HG03354 (cell line): ENCODE results near the gene TK2.
"Not testable (repeated sequence)": the region's sequence is repeated elsewhere in the genome, so short reads cannot be mapped to it uniquely, and the experiment has no call there.

Source experiments
- ATAC-seq: cut with Tn5 transposase; IDR thresholded peaks from one replicate; pipeline ENCODE4 v1.9.1; 2021; ENCODE audit warnings: mild to moderate bottlenecking; ENCODE audit not compliant: unreplicated experiment, poor library complexity, severe bottlenecking

TK2 gene

DNA sequence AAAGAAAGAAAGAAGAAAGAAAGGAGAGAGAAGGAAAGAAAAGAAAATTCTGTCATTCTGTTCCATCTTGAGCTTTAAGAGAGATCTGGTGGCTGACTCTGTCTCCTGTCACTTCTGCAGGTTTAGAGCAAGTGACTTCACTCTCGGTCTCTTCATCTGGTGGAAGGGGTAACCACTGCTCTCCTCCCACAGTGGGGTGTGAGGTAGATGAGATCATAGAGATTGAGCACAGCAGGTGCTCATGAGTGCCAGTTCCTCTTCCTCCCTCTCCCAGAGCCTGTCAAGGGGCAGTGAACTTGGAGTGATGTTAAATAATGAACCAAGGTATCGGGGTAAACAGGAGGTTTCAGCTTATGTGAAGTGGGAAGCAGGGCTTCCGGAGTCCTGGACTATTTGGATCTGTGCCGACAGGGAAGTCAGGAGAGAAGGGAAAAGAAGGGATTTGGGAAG, 75.1 kb downstream of the TK2 start:
- ATAC-seq = peak; percentile 86

DNA sequence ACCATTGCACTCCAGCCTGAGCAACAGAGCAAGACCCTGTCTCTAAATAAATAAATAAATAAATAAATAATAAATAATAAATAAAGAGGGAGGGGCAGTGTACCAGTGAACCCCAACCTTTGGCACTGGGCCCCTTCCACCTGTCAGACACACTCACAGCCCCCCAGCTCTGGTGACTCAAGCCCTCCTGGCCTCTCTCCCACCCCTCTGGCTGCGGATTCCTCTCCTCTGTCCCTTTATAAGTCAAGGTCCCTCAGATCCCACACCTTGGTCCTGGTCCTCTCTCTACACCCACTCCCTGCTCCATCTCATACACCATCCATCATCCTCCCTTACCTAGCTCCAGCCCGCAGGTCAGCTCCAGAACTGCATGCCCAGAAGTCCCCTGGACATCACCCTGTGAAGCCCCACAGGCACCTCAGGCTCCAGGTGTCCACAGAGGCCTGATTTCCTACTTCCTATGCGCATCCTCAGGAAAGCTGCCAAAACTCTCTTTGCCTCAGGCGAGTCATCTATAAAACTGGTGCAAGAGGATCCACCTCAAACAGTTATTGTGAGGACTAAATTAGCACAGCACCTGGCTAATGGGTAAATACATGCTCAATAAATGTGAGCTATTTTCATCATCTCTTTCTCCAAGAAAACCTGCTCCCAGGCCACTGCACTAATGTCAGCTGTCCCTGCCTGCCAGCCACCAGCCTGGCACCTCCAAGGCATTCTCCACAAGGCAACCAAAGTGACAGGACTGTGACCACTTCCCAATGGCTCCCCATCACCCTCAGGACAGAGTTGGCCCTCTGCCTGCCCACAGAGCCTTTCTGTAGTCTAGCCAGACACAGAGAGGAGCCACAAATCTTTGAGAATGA, 76.0 kb downstream of the TK2 start:
- ATAC-seq = no peak

DNA sequence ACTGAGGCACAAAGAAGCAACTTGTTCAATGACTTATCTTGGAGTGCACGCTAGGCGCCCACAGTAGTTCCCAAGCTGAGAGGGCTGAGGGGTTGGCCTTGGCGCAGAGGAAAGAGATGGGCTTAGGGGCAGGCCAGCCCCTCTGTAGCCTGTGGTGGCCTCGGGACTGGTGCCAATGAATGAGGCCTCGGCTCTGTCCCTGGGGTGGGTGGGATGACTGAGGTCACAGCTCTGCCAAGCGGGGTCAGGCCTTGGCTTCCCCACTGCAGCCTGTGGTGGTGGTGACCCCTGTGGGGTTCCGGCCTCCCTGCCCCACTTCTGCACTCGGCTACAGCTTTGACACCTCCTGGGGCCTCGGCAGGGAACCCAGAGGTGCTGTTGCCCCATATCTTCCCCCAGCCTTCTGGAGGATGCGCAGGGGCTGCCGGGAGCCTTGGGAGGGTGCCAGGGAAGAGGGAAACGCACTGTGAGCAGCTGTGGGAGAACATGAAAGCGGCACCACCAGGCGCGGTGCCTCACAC, 76.8 kb downstream of the TK2 start:
- ATAC-seq = no peak

DNA sequence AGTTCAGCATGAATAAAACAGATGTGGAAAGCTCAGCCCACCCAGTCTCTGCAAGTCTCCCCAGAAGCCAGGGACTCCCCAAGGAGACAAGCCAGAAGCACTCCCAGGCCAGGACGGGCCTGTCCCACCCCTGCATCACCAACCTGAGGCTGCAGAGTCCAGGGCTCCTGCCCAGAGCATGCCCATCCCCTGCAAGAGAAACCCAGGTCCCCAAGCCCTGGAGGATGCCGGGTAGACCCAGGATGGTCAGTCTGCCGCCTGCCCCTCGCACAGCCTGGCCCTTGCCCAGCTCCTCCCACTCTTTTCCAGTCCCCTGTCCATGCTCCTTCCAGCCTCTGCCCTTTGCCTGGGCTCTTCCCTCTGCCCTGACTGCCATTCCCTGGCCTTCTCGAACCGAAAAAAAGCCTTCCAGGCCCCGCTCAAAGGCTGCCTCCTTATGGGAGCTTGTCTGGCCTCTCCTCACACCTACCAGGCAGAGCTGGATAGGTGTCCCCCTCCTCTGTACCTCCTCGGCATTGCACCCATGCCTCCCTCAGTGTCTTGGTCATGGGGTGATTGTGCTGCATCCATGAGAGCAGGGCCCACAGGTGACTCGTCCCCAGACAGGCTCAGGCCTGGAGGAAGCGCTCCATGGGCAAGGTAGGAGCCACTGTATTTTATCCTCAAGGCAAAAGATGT, 78.1 kb downstream of the TK2 start:
- ATAC-seq = no peak

DNA sequence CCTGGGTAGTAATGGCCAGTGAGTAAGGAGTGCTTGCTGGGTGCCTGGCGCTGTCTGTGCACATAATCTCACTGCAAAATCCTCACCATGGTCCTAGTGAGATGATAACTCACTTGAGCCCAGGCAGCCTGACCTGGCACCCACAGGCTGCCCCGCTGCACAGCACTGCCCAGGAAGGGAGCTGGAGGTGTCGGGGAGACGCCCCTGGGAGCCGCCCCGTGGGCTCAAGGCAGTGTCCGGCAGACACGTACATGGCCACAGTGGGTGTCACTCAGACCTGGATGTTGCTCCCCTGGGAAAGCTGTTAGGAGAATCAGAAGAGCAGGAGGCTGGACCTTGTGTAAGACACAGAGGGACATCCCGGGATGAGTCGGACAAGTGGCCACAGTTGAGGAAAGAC, 78.7 kb downstream of the TK2 start:
- no peak for ATAC-seq

DNA sequence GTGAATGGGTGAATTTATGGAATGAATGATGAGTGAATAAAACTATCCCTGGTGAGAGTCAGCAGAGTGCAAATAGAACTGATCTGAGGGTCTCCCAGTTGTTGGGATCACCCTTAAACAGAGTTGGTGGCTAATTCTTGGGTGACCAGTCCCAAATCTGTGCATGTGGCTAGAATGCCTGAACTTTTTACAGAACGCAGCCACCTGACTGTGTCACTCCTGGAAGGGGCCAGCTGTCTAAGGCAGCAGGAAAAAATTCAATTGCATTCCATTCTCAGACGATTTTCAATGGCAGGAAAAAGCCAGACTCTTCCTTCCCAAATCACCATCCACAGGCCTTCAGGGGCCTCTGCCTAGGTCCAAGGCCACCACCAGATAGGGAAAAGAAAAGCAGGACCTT, 79.4 kb downstream of the TK2 start:
- no peak for ATAC-seq

DNA sequence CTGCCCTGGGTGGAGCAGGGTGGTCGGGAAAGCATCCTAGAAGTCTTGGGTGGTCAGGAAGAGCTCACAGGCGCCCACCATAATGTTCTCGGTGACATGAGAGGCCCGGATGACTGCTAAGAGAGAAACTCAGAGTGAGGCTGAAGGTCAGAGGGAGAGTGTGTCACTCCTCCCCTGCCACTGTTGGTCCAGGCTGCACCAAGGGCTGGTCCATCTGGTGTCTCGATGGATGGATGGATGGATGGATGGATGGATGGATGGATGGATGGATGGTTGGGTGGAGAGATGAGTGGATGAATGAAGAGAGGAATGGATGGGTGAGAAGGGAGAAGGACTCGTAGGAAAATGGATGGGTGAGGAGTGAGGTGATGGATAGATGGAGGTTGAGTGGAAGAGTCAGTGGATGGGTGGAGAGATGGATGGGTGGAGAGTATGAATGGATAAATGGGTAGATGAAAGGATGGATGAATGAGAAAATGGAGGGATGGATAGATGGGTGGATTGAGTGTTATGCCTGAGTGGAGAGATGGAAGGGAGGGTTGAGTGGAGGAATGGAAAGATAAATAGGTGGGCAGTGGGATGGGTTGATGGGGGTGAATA, 79.9 kb downstream of the TK2 start:
- ATAC-seq = no peak

DNA sequence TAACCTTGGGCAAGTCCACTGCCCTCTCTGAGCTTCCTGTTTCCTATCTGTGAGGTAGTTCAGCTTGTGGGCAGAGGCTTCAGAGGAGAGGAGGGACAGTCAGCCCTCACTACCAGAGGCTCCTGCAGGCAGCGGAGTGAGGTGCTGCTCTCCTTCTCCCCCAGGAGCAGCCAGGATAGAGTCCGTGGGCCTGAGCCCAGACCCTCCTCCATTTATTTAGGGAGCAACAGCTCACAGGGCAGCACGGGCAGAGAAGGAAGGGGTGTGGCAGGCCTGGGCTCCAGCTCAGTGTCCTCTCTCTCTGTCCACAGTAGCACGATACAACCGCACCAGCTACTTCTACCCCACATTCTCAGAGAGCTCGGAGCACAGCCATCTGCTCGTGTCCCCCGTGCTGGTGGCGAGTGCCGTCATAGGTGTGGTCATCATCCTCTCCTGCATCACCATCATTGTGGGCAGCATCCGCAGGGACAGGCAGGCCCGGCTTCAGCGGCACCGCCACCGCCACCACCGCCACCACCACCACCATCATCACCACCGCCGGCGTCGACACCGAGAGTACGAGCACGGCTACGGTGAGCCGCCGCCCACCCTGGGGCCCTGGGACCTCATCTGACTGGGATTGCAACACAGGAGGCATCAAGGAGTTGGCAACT, 80.5 kb downstream of the TK2 start:
- ATAC-seq = no peak

DNA sequence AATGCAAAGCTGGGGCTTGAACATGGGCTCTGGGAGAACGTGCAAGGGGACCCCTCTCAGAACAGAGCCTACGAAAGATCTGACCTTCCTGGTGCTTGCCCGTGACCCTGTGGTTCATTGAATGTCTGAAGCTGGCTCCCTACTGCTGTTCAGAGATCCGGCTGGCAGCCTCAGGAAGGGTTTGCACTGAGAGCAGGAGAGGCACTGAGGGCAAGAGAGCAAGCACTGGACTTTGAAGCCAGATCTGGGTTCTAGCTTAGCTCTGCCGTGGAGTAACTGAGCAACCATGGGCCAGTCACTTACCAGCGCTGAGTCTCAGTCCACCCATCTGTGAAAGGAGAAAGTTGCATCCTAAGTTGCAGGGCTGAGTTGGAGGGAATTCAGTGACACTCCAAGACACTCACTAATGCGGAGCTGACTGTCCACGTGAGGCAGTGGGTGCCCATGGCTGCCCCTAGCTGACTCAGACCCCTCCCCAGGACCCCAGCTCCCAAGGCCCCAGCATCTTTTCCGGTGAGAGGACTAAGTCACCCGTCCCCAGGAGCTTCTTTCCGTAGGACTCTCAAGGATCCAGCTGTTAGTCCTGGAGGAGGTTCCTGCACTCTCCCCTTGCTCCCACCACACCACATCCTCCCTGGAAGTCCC, 81.5 kb downstream of the TK2 start:
- no peak for ATAC-seq

DNA sequence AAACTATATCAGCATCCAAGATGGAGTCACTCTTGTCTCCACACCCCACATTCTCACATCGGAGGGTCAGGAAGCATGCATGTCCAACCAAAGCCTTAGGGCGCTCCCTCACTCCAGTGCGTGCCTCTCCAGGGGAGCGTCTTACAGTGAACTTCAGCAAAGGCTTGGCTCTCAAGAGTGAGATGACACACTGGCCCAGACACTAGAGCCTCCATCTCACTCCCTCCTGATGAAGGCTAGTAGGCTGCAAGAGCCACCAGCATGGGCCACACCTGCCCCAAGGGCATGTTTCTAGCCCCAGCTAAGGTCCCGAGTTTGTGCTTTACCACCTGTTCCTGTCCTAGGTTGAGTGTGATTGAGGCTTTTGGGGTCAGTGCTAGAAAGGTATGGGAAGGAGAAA, 82.3 kb downstream of the TK2 start:
- no peak for ATAC-seq

DNA sequence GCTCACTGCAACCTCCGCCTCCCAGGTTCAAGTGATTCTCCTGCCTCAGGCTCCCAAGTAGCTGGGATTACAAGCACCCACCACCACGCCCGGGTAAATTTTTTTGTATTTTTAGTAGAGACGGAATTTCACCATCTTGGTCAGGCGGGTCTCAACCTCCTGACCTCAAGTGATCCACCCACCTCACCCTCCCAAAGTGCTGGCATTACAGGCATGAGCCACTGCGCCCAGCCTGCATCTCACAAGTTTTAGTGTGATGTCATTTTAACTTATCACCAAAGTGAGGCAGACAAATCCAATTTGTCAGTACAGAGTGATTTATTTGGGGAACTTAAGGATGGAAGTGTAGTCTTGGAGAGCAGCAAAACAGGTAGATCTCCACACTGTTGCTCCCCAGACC, 83.3 kb downstream of the TK2 start:
- not testable (repeated sequence) for ATAC-seq

DNA sequence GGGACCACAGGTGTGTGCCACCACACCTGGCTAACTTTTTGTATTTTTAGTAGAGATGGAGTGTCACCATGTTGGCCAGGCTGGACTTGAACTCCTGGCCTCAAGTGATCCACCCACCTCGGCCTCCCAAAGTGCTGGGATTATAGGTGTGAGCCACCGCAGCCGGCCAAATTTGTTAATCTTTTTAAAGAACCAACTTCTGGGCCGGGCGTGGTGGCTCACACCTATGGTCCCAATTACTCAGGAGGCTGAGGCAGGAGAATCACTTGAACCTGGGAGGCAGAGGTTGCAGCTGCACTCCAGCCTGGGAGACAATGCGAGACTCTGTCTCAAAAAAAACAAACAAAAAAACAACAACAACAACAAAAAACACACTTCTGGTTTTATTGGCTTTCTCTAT, 84.0 kb downstream of the TK2 start:
- not testable (repeated sequence) for ATAC-seq

DNA sequence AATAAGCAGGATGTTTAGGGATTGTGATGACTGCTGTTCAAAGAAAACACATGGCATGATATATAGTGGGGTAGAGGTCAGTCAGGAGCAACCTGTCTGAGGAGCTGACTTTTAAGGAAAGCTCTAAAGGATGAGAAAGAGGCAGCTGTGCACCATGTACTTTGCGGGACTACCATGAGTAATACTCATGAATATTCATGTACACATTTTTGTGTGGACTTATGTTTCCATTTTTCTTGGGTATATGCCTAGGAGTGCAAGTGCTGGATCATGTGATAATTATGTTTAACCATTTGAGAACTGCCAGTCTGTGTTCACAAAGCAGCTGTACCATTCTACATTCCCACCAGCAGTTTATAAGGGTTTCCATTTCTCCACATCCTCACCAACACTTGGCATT, 87.0 kb downstream of the TK2 start:
- ATAC-seq = no peak

DNA sequence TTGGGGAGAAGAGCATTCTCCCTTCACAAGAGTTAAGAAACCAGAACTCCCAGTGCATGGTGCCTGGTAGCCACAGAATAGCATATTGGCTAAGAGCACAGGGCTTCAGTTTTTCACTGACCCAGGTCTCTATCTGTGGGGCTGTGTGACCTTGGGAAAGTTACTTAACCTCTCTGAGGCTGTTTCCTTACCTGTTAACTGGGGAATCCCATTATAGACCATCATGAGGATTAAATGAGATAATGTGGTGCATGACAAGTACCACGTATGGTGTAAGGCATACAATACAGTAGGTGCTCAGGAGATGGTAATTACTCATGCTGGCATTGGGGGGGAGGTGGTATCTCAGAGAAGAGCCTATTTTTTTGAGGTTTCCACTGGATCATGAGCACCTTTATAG, 89.2 kb downstream of the TK2 start:
- ATAC-seq = no peak

DNA sequence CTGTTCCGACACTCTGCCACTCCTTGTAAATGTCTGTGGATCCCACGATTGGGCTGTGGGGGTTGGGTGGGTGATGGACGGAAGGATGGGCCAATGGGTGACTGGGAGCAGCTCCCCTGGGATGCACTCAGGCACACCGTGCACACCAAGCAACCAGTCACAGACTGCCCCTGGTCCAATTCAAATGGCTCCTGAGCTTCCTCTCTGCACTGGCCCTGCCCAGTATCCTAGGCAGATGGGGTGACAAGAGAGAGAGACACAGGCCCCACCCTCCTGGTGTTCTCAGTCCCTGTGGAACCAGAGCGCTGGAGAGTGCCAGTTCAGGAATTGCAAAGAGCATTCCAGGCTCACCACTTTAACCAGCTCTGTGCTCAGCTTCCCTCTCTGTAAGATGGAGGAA, 90.0 kb downstream of the TK2 start:
- ATAC-seq = no peak

DNA sequence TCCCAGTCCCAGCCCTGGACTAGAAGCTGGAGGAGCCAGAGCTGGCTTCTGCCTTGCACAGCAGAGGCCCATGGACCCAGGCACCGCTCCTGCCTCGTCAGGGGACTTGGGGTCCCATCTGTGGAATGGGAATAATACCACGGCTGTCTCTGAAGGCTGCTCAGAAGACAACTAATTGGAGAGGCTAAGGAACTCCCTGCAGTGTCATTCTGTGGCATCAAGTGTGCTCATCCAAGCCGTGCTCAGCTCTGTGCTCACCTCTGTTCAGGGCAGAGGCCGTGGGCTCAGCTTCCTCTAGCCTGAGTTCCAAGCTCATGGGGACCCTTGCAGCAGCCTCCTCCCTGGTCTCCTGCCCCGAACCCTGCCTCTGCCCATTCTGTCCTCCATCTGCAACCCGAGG, 91.1 kb downstream of the TK2 start:
- ATAC-seq = no peak

DNA sequence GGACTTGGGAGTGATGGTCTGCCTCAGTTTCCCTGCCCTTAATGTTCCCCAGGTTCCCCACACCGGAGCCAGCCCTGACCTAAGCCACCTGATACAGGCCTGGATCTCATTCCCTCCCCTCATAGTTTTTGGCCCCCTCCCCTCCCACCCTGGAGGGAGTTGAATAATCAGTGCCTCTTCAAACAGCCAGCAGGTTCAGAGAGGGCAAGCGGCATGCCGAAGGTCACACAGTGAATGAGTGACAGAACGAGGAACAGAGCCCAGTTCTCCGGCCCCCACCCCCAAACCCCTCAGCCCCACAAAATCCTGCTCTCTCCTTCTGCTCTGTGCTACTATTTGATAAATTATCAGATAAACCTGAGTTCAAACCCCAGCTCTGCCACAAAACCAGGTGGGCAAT, 91.6 kb downstream of the TK2 start:
- no peak for ATAC-seq
